ENCODE results near the gene PCCB. TPM values are rescaled to one million over a fixed set of nuclear protein-coding genes. Genes with fewer than 3 reads are reported as not detected.
A peak's percentile ranks its signal among the peaks of the same experiment; 100 is the strongest.

Gene PCCB
- total RNA-seq: 100 to 1,000 TPM in 5 of 9 donors, 10 to 100 TPM in 4; 58.5 to 154 (median 103) TPM
- polyA plus RNA-seq: 10 to 100 TPM; 33.9 to 45.1 TPM
- long read RNA-seq, donor 1, full-length matches to known transcripts: 182 of 212 reads
- long read RNA-seq, donor 1, partial matches to known transcripts: 20 of 212 reads
- long read RNA-seq, donor 1, other reads (novel, unspliced or antisense): 10 of 212 reads
- long read RNA-seq, donor 2, full-length matches to known transcripts: 551 of 586 reads
- long read RNA-seq, donor 2, partial matches to known transcripts: 11 of 586 reads
- long read RNA-seq, donor 2, other reads (novel, unspliced or antisense): 24 of 586 reads
- long read RNA-seq, donor 3, full-length matches to known transcripts: 85 of 104 reads
- long read RNA-seq, donor 3, partial matches to known transcripts: 9 of 104 reads
- long read RNA-seq, donor 3, other reads (novel, unspliced or antisense): 10 of 104 reads

DNA sequence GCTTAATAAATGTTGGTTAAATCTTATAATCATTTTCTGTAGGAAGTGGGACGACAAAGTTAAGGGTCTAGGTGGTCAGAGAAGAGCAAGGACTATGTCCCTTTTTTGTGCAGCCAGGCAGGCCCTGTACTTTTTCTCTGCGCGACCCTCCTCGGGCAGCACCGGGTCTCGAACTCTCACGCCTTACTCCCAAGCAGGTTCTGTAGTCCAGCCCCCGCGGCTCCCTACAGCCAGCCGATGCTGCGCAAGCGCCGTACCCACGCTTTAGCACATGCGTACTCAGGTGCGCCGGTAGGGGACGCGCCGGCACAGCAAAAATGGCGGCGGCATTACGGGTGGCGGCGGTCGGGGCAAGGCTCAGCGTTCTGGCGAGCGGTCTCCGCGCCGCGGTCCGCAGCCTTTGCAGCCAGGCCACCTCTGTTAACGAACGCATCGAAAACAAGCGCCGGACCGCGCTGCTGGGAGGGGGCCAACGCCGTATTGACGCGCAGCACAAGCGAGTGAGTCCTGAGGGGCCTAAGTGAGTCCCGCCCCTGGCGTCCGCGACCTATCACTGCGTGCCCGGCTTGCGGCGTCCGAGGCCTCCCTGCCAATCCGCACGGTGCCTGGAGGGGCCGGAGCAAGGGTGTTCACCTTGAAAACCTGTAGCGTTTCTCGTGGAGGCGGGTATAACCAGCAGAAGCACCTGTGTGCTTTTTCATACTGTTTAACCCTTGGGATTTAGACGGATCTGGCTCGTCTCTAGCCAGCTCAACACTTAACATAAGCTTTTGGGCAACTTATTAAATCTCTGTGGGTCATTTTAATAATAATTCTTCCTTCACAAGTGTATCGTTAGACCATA is at the start of gene PCCB:
Gene PCCB (plus strand): TSS at position 282 of the 844 bp plus-strand sequence. CDS start 36 bp downstream, at position 318.
- intact Hi-C loops (cut with DNase I): loop anchor here (1.0 to 10.0 kb wide), 9 partner anchors 53 to 503 kb away; partner anchors contain the start of genes MSL2 (in 7 of the 10) and STAG1 (in 3 of the 10)
- no peaks in the 10 kb centered on the region for H3K27me3 ChIP-seq
- 1% methylated on average over 17 to 64 of the region's 64 CpGs for WGBS, 4 donors
- peak; percentile 98 to 99 (median 98) for ATAC-seq
- peak in 1 of 2 donors; percentile 62 for TF ChIP-seq POLR2A (IDR thresholded peaks at IDR 0.05)
- TF ChIP-seq, protein P1, sequence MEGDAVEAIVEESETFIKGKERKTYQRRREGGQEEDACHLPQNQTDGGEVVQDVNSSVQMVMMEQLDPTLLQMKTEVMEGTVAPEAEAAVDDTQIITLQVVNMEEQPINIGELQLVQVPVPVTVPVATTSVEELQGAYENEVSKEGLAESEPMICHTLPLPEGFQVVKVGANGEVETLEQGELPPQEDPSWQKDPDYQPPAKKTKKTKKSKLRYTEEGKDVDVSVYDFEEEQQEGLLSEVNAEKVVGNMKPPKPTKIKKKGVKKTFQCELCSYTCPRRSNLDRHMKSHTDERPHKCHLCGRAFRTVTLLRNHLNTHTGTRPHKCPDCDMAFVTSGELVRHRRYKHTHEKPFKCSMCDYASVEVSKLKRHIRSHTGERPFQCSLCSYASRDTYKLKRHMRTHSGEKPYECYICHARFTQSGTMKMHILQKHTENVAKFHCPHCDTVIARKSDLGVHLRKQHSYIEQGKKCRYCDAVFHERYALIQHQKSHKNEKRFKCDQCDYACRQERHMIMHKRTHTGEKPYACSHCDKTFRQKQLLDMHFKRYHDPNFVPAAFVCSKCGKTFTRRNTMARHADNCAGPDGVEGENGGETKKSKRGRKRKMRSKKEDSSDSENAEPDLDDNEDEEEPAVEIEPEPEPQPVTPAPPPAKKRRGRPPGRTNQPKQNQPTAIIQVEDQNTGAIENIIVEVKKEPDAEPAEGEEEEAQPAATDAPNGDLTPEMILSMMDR (IDR thresholded peaks at IDR 0.05): peak; percentile 74 to 92 (median 86)
- peaks cover 0 to 21% (median 12%) of the 10 kb centered on the region in 12 donors for H3K4me1 ChIP-seq
- H3K9me3 ChIP-seq: no peaks in the 10 kb centered on the region
- peak; percentile 92 to 98 (median 96) for DNase-seq
- H3K4me3 ChIP-seq: peak within 1 kb of the TSS; percentile 35 to 94 (median 73)
- peaks cover 0 to under 1% (median 0%) of the 10 kb centered on the region in 9 donors for H3K36me3 ChIP-seq
- peak within 1 kb of the TSS; percentile 77 to 98 (median 93) for H3K27ac ChIP-seq

DNA sequence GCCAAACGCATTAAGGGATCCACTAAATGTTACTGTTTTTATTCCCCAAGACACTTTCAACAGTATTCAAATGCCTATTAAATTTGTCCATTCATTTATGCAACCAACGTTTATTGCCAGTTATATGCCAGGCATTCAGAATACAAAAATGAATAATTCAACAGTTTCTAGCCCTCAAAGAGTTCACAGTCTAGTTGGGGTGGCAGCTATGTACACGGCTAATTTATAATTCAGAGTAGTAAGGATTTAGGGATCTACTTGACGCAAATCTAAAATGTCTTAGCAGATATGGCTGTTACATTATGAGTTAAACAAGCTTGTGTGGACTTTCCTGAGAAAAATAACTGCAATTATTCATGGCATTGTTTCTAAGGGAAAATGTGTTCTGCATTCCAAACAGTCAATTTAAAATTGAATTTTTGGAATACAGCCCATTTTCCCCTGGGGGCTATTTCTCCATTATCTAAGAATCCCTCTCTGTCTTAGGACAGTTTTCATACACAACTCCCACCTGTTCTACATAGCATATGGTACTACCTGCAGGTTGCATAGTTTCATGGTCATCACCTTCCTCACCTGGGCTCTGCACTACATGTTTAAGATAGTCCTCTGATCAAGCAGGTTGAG is 42.5 kb upstream of the PCCB start:
- TF ChIP-seq POLR2A (IDR thresholded peaks at IDR 0.05): no peak
- TF ChIP-seq, protein P1 (IDR thresholded peaks at IDR 0.05): no peak
- 76 to 81% (median 76%) methylated on average over 4 of the region's 4 CpGs for WGBS, 4 donors
- H3K36me3 ChIP-seq: no peaks in the 10 kb centered on the region
- H3K9me3 ChIP-seq: no peaks in the 10 kb centered on the region
- no peak overlapping the region for H3K27ac ChIP-seq
- H3K4me1 ChIP-seq: no peaks in the 10 kb centered on the region
- no peak overlapping the region for H3K4me3 ChIP-seq
- no peak for ATAC-seq
- intact Hi-C loops (cut with DNase I): no loop called here
- DNase-seq: no peak
- H3K27me3 ChIP-seq: peaks cover 0 to 4% (median 0%) of the 10 kb centered on the region in 9 donors

DNA sequence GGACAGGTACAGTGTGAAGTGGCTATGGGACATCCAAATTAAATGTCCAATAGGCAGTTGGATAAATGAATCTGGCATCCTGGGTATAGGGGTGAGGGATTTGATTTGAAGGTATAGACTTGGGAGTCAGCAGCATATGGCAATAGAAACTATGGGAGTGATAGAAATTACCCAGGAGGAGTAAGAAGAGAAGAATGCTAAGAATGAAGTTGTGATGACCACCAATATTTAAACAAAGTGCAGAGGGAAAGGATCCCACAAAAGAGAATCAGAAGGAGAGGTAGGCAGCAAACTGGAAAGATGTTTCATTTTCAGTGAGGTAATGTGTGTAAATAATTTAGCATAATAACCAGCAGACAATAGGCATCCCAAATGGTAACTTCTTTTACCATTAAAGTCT is 40.2 kb upstream of the PCCB start:
- no peak for ATAC-seq
- H3K27ac ChIP-seq: no peak overlapping the region
- no peaks in the 10 kb centered on the region for H3K36me3 ChIP-seq
- peaks cover 0 to 4% (median 0%) of the 10 kb centered on the region in 9 donors for H3K27me3 ChIP-seq
- H3K4me3 ChIP-seq: no peak overlapping the region
- TF ChIP-seq, protein P1 (IDR thresholded peaks at IDR 0.05): no peak
- TF ChIP-seq POLR2A (IDR thresholded peaks at IDR 0.05): no peak
- no peaks in the 10 kb centered on the region for H3K4me1 ChIP-seq
- intact Hi-C loops (cut with DNase I): no loop called here
- H3K9me3 ChIP-seq: no peaks in the 10 kb centered on the region
- DNase-seq: no peak
